Glomerular endothelial cell (primary cell): Measurements from ENCODE around the gene EPAS1. TPM values are rescaled to one million over a fixed set of nuclear protein-coding genes. Genes with fewer than 3 reads are reported as not detected.

ENCODE experiments used
- DNase-seq: peaks from one replicate; pipeline ENCODE4 v3.0.0-alpha.2; 2011; ENCODE audit warnings: low read depth, low spot score; ENCODE audit errors: extremely low read depth
- total RNA-seq: library from RNA; depleted of rRNA; stranded (reverse); fragments of >200 nt; gene quantifications from 2 replicates; pipeline ENCODE4 v1.2.3, GENCODE V29; 2015

The EPAS1 gene
- total RNA-seq, 1 donor from 2014 or later: 676 TPM

DNA sequence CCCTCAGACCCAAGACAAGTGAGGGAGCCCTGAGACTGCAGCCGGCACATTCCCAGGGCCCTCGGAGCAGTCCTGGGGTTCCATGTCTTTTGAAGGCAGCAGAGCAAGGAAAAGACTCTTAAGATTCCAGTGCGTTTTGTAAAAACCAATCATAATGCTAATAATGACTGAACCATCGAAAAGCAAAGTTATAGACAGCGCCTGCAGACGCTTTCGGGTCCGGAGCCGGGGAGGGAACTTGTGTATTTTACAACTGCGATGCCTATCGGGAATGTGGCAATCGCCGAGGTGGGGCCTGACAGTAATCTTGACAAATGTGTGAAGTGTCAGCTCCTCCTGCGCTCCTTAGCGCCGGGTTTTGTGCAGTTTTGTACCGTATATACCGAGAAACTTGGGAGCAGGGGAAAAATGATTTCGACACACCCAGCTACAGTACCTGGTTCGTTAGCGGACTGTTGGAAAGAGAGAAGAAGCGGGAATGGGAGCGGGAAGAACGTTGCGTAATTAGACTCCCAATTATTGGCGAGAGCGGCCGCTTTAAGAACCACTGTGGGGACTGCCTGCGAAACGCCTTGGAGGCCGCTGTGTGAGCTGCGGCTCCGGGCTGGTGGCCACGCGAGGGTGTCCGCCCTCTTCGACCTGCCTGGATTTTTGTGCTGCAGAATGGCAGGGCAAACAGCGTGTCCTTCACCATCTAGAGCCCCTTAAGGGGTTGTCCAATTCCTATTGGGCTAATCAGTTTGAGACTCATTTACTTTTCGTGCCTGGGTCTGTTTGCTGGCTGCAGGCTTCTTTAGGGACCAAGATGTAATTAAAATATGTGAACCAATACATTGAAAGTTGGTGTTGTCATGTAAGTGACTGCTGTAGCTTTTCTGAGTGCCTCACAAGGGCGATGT lies 2.4 kb downstream of the EPAS1 start:
- no peak for DNase-seq

DNA sequence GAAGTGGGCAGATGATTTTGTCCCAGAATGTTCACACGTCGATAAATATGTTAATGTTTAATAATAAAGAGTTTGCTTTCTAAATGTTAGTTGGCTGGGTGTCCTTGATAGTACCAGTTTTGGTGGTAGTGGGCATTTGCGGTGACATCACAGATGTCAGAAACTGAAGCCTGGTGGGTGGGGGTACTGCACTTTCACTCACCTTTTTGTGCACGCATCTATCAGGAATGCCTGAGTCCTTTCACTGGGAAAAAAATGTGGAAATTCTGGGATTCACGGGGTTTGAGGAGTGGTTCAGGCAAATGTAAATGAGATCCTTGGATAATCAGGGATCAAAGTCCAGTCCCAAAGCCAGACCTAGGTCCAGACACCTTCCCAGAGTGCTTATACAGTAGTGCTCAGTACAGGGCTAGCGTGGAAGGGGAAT lies 3.2 kb downstream of the EPAS1 start:
- no peak for DNase-seq

DNA sequence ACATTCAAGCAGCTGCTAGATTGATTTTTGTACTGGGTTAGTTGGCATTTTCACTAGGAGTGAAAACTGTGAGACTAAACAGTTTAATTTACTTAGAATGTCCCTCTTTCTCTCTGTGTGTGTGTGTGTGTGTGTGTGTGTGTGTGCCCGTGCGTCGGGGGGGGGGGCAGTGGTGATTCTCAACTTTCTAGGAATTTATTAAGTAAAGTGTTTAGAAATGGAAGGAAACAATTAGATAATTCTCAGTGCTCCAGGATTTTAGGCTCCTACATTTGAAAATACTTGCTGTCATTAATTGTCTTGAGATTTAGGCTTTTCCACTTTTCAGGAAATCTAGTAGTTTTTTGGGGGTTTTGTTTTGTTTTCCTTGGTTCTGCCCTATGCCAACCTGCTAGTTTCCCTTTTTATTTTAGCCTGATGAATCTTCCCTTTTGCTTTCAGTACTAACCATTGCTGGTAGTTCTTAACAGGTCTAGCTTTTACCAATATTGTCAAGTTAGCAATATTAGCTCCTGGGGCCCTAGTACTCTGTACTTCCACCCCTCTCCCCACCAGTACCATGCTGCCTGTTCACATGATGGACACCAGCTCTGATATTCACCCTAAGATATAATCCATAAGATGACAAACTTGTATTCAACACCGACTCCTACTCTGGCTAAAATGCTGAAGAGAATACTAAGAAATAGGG lies 4.9 kb downstream of the EPAS1 start:
- DNase-seq: no peak

DNA sequence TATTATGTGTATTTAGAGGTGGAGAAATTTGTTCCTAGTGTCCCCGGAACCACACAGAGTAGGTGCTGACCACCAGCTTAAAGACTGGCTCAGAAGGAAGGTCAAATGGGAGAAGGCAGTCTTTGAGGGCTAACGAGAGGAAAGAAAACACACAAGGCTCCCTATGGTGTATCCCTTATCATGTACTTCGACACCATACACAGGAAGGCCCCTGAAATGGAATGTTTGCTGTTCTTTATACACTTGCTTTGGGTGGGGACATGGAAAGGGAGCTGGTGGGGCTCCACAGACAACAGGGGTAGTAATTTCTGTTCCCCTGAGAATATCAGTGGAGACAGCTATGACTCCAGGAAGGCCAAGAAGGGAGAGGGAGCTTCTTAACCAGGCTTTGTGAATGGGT lies 6.0 kb downstream of the EPAS1 start:
- DNase-seq: no peak

DNA sequence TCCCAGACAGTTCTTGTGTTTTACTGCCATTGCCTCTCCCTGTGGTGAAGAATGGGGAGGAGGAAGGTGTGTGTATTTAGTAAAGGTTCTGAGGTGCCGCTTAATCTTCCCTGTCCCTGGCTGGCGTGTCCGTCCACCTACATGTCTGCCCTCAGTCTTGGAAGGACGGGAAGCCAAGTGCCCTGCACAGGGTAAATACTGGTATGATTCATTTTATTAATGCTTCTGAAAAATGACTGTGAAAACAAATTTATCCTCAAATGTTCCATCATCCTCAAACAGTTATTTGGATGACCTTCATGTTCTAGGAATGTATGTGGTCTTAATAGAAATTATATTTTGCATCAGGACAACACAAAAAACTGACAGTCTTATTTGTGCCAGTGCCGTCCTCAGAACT lies 6.6 kb downstream of the EPAS1 start:
- DNase-seq: no peak

DNA sequence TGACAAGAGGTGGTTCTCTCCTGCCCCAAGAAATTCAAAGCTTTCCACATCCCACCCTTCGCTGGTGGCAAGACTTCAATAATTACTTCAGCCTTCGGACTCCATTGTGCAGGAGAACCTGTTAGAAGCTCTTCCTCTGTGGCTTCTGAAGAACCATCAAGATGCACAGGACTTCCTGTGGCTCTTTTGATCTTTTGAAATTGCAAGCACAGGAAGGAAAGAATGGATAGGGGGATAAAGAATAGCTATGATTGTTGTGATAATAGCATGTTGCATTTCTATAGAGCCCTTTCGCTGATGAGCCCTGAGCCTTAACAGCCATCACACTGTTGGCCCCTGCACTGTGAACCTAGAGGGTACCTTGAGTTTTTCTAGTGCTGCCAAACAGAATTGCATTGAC lies 7.4 kb downstream of the EPAS1 start:
- DNase-seq: no peak

DNA sequence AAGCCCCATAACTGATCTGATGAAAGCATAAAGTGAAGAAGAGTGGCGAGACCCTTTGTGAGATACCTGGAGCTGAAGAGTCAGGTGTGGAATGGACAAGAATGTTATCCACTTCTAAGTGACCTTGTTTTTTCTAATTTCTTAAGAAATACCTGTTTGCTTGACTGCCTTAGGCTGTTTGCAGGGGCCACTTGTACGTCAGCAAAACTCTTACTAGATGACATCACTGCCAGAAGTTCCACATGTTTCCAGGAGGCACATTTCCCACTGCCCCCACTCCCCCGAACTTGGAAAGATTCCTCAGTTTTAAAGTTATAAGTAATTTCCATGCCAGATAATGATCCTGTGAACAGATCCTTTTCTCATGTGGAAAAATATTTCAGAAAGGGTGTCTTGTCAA lies 8.0 kb downstream of the EPAS1 start:
- DNase-seq: no peak

DNA sequence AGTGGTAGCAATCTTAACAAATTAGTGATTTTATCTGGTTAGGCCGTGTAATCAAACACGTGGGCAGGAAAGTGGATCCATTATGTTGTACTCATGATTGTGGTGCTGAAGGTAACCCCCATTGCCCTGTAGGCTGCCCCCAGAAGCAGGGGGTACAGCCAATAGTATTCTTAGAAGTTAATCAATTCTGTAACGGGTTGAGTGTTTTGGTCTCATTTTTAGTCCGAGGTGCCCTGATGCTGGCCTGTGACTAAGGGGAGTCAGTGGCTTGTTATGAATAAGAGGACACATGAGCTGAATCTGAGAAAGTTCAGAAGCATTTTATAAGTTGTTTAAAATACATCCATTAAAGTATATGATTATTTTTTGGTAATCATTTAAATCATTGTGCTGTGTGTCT lies 8.6 kb downstream of the EPAS1 start:
- DNase-seq: no peak

DNA sequence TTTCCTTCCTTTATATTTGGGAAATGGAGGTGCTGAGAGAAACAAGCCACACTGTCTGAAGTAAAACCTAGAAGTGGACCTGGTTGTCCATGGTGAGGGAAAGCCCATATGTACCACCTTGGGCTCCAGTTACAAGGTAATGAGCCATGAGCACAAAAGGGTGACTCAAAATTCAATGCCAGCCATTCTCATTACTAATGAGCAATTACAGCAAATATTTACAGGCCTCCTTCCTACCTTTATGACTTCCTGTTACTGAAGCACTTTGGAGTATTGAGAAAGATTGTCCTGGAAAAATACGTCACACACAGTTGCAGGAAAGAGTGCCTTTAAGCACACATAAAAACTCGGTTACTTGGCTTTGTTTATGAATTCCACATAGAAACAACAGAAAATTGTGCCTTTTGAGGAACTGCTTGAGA lies 9.1 kb downstream of the EPAS1 start:
- DNase-seq: no peak

DNA sequence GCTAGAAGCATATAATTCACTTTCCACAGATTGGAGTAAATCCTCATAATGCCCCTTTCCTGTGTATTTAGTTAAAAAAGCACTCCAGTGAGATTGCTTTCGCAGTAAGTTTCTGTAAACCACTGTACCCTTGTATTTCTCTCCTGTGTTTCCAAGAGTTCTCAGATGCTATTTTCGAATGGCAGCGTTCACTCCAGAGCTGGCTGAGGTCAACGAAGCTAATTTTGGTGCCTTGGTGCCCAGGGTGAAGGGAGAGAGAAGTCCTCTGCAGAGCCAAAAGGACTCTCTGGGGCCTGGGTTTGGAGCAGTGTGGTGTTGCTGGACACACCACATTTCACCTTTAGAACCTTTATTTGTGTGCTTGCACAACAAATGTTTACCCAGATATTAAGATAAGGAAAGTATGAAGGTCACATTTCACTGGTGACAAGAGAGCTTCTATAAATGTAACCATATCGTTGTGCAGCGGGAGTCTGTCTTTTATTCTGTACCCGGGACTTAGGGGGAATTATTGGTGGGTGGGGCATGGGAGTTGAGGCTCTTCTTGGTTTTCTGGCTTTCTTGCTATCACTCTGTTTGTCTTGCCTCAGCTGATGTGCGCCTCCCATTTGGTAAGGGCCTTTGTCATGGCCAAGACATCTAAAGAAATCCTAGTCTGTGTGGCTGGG lies 9.9 kb downstream of the EPAS1 start:
- no peak for DNase-seq

DNA sequence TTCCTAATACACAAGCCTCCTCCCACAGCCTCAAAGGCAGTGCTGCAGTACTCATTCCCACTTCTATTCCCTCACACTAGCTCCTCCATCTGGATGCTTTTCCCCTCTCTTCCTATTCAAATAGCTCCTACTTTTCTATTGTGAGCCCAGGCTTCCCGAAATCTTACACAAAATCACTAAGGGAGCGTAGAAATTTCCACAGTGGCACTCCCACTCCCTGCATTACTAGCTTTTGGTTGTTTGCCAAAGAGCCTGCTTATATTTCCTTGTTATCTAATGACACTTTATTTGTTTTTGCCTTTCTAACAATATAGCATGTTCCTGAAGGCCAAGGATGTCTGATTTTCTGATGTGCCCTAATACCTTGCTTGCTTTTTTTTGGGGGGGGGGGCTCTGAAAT lies 10.9 kb downstream of the EPAS1 start:
- DNase-seq: no peak

DNA sequence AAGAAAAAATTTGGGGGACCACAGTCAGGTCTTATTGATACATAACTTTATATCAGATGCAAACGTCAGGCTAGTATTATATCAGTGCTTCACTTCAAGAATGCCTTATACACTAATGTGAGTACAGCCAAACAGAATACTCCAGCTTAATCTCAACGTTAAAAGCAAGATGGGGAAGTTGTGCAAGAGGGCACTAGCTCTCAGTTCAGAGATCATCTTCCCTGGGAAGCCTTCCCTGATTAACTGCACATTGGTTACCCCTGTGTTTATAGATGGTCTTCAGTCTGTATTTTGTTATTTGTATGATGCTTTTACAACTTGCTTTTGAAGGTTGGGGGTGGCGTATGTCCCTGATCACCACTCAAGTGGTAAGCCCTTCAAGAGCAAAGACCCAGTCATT lies 11.4 kb downstream of the EPAS1 start:
- no peak for DNase-seq

DNA sequence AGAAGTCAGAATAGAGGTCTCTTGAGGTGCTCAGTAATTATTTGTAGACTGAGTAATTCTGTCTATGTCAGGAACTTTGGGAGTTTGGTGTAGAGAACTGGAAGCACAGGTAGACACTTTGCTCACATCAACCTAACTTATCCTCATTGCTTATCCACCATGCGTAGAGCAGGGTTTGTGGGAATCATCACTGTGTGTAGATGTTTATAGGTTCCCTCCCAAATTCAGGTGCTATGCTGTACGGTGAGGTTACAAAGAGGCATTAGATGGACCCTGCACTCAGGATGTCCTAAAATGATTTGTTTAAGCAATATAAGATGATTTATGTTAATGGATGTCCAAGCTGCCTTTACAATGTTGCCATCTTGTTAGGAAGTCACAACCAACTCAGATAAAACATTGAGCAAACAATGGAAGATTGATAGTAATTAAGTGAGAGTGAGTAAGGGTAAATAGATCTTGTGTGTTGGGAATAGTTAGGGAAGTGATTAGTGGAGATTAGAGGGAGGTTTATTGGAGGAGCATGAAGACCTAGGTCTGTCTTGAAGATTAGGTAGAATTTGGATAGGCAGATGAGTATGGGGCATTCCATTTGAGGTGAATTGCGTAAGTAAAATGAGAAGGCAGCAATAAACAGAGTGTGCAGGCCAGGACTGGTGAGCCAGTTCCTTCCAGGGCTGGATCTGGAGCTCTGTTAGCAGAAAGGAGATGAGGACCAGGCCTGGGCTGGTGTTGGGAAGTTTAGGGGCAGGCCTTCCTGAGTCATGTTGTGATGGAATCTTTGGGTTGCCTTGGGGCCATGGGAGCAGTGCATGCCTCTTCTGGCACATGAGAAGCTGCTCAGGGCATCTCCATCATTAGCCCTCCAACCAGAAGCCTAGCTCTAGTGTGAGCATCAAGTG lies 12.1 kb downstream of the EPAS1 start:
- no peak for DNase-seq

DNA sequence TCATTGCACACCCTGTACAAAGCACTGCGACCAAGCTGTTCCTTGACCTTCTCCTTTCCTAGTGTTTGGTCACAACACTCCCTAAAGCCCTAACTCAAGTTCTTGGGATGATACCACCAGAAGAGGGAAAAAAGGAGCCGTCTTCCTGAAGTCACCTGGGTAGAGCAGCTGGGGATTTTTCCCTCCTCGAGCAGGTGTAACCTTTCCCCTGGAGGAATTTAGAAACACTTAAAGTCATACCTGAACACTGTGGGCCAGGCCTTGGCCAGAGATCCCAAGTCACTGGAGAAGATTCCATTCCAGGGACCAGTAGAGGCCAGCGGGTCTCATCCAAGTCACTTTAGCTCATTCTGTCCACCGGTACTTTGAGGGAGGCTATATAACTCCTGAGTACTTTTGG lies 13.2 kb downstream of the EPAS1 start:
- no peak for DNase-seq

DNA sequence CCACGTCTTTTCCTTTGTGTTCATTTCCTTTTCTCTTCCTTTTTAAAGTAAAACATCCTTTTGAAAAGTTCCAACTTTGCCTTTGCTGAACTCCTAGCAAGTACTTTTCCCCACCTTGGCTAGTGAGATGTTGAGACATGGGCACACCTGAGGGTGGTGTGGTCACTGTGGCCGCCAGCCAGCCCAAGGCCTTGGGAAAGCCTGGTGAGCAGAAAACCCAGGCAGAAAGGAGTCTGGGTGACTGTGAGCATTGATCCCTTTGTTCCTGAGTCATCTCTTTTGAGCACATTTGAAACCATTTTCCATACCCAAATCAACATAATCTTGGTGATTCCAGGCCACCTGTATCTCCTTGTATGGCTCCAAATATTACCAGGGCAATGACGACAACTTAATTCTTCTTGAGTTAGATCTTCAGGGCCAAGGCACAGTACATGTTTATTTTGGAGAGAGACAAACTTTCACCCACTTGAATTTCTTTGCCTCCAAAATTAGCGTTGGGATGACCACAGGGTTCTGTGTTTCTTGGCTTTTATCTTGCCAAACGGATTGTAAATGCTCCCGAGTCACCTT lies 14.5 kb downstream of the EPAS1 start:
- DNase-seq: no peak

DNA sequence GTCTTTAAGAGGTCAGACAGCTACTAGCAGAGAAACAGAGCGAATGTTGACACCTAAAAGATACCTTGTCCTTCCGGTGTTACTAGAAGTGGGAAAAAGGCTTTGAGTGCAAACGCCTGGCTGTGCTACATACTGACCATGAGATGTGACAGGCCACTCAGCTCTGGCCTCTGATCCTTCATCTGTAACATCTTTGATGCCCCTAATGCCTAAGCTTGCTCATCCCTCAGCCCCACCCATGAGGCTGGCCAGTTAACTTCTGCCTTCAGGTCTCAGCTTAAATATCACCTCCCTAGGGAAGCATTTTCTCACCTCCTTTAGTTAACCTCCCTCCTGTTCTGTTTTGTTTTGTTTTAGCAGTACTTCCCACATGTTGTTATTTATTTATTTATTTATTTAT lies 15.9 kb downstream of the EPAS1 start:
- DNase-seq: no peak

DNA sequence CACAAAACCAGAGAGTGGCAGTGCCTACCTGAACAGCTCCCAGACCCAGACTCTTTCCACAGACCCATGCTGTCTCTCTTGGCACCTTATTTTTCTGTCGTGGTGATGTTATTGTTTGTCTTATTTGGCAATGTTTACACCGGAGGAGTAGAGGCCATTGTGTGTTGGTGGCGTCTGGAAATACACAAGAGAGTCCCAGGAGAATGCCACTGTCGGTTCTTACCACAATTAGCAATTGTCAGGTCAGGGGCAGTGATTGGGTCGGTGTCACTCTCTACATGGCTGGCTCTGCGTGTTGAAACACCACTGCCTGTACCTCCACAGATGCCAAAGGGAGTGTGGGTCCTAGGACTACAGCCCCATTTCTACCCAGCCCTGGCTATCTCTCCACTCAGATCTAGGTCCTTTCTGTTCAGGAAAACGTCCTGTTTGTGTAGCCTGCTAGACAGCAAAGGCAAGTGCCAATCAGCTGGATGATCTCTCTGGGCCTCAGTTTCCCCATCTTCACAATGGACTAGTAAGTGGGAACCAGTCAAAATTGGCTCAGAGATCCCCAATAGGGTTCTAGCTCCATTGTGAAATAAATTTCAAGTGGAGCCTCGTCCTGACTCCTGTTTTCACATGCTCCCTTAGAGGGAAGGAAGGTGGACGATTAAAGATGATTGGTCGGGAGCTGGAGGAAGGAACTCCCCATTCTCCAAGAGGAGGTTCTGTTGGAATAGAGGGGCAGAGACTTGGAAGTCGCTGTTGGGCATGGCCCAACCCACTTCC lies 17.0 kb downstream of the EPAS1 start:
- DNase-seq: no peak

DNA sequence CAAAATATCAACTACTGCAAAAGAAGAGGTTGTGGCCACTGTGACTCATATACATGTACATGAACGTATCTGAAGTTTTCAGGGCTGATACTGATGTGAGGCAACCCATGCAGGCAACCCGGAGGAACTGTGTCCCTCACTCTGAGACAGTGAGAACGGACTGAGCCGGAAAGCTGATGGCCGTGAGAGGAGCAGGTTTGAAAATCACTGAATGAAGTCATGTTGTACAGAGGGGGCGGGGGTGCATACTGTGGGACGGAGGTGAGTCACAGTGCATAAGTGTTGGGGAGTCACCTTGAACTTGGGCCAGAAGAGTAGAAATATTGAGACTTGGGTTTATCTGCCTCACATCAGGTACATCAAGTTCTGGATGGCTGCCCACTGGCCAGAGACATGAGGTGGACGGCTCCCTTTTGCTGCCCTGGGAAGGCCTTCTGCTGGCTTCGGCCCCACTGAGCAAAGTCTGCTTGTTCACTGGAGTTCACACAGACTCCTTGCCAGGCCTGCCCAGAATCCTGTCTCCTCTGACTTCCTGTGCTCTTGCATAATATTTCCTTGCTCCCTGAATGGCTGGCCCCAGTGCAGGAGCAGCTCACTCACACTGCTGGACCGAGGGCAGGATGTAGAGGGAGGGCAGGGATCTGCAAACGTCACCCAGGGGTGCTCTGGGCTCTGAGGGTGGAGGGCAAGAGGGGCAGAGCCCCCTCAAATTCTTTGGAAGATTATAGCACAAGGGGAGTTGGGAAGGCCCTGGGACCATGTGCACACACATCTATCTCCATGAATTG lies 18.1 kb downstream of the EPAS1 start:
- peak; percentile 84 for DNase-seq

DNA sequence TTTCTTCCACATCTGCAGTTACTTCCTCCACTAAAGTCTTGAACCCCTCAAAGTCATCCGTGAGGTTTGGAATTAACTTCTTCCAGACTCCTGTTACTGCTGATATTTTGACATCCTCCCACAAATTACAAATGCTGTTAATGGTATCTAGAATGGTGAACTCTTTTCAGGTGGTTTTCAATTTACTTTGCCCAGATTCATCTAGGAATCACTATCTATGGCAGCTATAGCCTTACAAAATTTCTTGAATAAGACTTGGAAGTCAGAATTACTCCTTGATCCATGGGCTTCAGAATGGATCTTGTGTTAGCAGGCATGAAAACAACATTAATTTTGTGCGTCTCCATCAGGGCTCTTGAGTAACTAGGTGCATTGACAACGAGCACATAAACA lies 19.9 kb downstream of the EPAS1 start:
- DNase-seq: no peak
